Gastrocnemius medialis (tissue), 4 donors: ENCODE results near the gene PGP.

Experiments
- CTCF ChIP-seq, 5 experiments: fragments of 450-650 bp in 3 of 5; fragments of 200-600 bp in 2 of 5; sonication (generic) in 2 of 5; IDR thresholded peaks in 4 of 5; conservative IDR thresholded peaks in 1 of 5; 1 replicate in 4 of 5; 2 replicates in 1 of 5; pipeline ENCODE4 v1.5.1; 2016 to 2019; ENCODE audit warnings: antibody characterized with exemption in 5 of 5, mild to moderate bottlenecking in 3 of 5, moderate library complexity in 3 of 5
- POLR2A ChIP-seq, 2 donors: fragments of 450-650 bp; IDR thresholded peaks; one replicate each; pipeline ENCODE4 v1.6.1; 2017; ENCODE audit warnings: antibody characterized with exemption in 2 of 2, mild to moderate bottlenecking in 2 of 2, moderate library complexity in 2 of 2

GRCh38 chr16:2196162-2196980 lies 18.3 kb downstream of the PGP start, which contains the start of gene CASKIN1:
- TF ChIP-seq CTCF (IDR thresholded peaks at IDR 0.05 in 4 of 5, conservative IDR thresholded peaks at IDR 0.05 in 1 of 5) (no peak), POLR2A (IDR thresholded peaks at IDR 0.05) (no peak)
